Progenitor cell of endocrine pancreas (in vitro differentiated cells): ENCODE data around the gene TTC33. TPM values are rescaled to one million over a fixed set of nuclear protein-coding genes. Genes with fewer than 3 reads are reported as not detected.

Experiments used
- DNase-seq: peaks from one replicate; pipeline ENCODE4 v3.0.0; 2021; ENCODE audit warnings: low spot score; ENCODE audit not compliant: unreplicated experiment
- H3K27ac Mint-ChIP-seq: 2 replicates; pipeline ENCODE4 v1.8.0; 2021; ENCODE audit warnings: mild to moderate bottlenecking, moderate library complexity, mixed read lengths
- H3K27me3 Mint-ChIP-seq: 2 replicates; pipeline ENCODE4 v1.8.0; 2021; ENCODE audit warnings: mixed read lengths
- H3K36me3 Mint-ChIP-seq: 2 replicates; pipeline ENCODE4 v1.8.0; 2022; ENCODE audit warnings: mixed read lengths; ENCODE audit not compliant: insufficient read depth
- H3K4me1 Mint-ChIP-seq: 2 replicates; pipeline ENCODE4 v1.8.0; 2021; ENCODE audit warnings: low read depth, mixed read lengths
- H3K4me3 Mint-ChIP-seq: 2 replicates; pipeline ENCODE4 v1.8.0; 2021; ENCODE audit warnings: low read depth, mild to moderate bottlenecking, moderate library complexity, mixed read lengths
- H3K9me3 Mint-ChIP-seq: 2 replicates; pipeline ENCODE4 v1.8.0; 2021; ENCODE audit warnings: low read depth, mixed read lengths
- CTCF ChIP-seq: fragments of 200-600 bp; sonication (generic); IDR thresholded peaks from one replicate; pipeline ENCODE4 v1.5.0; 2021; ENCODE audit warnings: antibody characterized with exemption, mild to moderate bottlenecking; ENCODE audit not compliant: unreplicated experiment
- total RNA-seq: library from RNA; stranded (reverse); gene quantifications from 2 replicates; pipeline ENCODE4 v1.2.1, GENCODE V29; 2021

Gene TTC33
- total RNA-seq, 1 donor from 2014 or later = 25.4 TPM

DNA sequence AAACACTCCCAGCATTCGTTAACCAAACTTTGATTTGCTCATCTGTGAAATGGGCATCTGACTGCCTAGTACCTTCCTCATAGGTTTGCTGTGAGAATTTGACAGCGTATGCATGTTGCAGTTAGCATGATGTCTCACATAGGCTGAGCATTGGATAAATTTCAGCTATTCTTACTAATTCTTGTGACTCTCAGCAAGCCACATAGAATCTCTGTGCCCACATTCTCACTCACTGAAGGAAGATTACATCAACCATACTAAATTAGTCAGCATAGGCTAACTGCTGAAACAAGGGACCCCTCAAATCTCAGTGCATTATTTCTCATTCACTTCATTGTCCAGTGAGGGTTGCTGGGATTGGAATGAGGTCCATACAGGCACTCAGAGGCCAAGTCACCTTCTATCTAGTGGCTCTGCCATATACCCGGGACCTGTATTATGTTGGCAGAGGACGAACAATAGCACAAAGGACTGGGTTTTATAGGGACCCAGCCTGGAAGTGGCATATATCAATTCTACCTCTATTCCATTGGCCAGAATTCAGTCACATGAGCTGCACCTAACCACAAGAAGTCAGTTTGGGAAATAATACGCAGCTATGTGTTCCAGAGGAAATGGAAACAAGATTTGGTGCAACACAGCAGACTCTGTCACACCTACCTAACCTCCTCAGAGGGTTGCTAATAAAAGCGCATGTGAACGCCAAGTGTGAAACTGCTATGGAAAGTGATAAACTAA lies 80.2 kb downstream of the TTC33 start:
- H3K27ac Mint-ChIP-seq = no peak overlapping the region
- peaks cover 4% of the 10 kb centered on the region for H3K27me3 Mint-ChIP-seq
- no peak overlapping the region for H3K4me3 Mint-ChIP-seq
- H3K4me1 Mint-ChIP-seq = peaks cover 26% of the 10 kb centered on the region
- no peak for DNase-seq
- no peak for TF ChIP-seq CTCF
- H3K36me3 Mint-ChIP-seq = no peaks in the 10 kb centered on the region
- H3K9me3 Mint-ChIP-seq = no peaks in the 10 kb centered on the region

GRCh38 chr5:40674661-40675235 lies 81.0 kb downstream of the TTC33 start:
- Mint-ChIP-seq H3K27ac (no peak overlapping the region), H3K4me1 (peaks cover 24% of the 10 kb centered on the region), H3K36me3 (no peaks in the 10 kb centered on the region), H3K9me3 (no peaks in the 10 kb centered on the region), H3K27me3 (no peaks in the 10 kb centered on the region), H3K4me3 (no peak overlapping the region)
- no peak for DNase-seq
- TF ChIP-seq CTCF = no peak

- Mint-ChIP-seq H3K27ac (no peak overlapping the region), H3K4me3 (no peak overlapping the region), H3K4me1 (peaks cover 18% of the 10 kb centered on the region), H3K36me3 (no peaks in the 10 kb centered on the region), H3K9me3 (no peaks in the 10 kb centered on the region), H3K27me3 (no peaks in the 10 kb centered on the region)
- no peak for DNase-seq
- TF ChIP-seq CTCF = no peak
Observed at GRCh38 chr5:40672425-40672824, 83.3 kb downstream of the TTC33 start.

DNA sequence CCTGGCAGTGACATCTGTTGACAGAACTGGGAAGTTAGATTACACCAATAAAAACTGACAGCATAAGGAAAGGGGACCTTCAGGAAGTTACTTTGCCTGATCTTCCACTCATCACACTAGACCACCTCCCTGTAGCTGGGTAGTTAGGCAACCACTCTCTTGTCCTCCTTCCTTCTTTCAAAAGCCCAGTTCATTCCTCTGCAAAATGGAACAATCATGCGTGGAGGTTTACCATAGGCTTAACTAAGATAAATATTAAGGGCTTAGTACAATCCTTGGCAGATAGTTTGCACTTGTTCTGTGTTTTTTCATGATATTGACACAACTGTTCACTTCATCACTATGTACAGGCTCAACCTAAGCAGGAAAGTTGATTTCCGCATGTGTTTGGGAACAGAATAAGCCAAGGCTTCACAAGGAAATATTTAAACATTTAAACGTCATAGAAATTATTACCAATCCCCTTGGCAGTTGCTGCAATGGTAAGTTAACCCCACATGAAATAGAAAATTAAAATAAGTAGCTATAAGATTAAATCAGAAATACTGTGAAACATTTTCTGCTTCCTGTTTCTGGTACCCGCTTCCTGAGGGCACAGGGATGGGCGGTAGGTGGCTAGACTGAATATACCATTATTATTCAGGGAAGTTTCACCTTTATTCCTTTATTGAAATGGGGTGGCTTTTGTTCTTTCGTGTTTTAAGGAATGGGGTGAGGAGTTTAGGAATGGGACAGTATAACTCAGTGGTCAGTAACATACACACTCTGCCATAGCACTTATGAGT lies 86.0 kb downstream of the TTC33 start:
- peaks cover 8% of the 10 kb centered on the region for H3K4me1 Mint-ChIP-seq
- no peak for TF ChIP-seq CTCF
- H3K27me3 Mint-ChIP-seq = no peaks in the 10 kb centered on the region
- H3K36me3 Mint-ChIP-seq = no peaks in the 10 kb centered on the region
- H3K9me3 Mint-ChIP-seq = no peaks in the 10 kb centered on the region
- H3K27ac Mint-ChIP-seq = no peak overlapping the region
- no peak for DNase-seq
- H3K4me3 Mint-ChIP-seq = no peak overlapping the region

DNA sequence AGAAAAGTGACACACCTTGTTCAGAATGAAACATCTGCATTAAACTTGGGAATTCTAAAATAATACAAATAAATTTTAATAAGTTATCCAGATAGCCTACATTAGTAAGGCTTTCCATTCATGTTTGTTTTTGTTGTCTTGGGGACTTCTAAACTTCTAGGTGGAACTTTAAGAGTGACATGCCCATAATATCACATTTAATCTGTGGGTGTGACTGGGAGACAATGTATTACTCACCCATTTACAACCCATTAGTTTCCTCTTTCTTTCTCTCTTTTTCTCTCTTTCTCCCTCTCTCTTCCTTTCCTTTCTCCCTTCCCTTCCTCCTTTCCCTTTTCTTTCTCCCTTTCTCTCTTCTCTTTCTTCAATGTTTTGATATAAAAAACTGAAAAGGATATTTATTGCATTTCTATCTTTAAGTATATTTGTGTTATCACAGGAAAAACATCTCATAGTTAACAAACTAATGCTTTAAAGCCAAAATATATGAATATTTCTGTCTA lies 88.5 kb downstream of the TTC33 start:
- Mint-ChIP-seq H3K4me3 (no peak overlapping the region), H3K27ac (no peak overlapping the region), H3K9me3 (no peaks in the 10 kb centered on the region), H3K4me1 (peaks cover 8% of the 10 kb centered on the region), H3K36me3 (no peaks in the 10 kb centered on the region), H3K27me3 (no peaks in the 10 kb centered on the region)
- no peak for DNase-seq
- no peak for TF ChIP-seq CTCF
